SK-N-SH (cell line): ENCODE measurements around the gene KRT6A.

ENCODE experiments used
- EP300 ChIP-seq, 2 experiments: IDR thresholded peaks; 2 replicates each; pipeline versions ENCODE4 v1.4.0 to v1.6.1; 2012; ENCODE audit warnings: borderline replicate concordance in 1 of 2, low read depth in 1 of 2, low read length in 1 of 2
- EZH2phosphoT487 ChIP-seq: fragments of 200-600 bp; sonication (generic); IDR thresholded peaks from 2 replicates; pipeline ENCODE4 v1.6.1; 2017; ENCODE audit warnings: low read depth, mixed run types, mild to moderate bottlenecking, antibody characterized with exemption, moderate library complexity, borderline replicate concordance
- FOXM1 ChIP-seq: IDR thresholded peaks from 2 replicates; pipeline ENCODE4 v1.4.0; 2012; ENCODE audit warnings: low read depth, mild to moderate bottlenecking
- POLR2AphosphoS5 ChIP-seq: IDR thresholded peaks from 2 replicates; pipeline ENCODE4 v1.6.1; 2012; ENCODE audit warnings: low read depth, low read length
- TAF1 ChIP-seq: IDR thresholded peaks from 2 replicates; pipeline ENCODE4 v1.6.1; 2012; ENCODE audit warnings: low read depth, mild to moderate bottlenecking, low read length, moderate library complexity, borderline replicate concordance
- TCF12 ChIP-seq: IDR thresholded peaks from 2 replicates; pipeline ENCODE4 v1.4.0; 2012
- TEAD4 ChIP-seq: IDR thresholded peaks from 2 replicates; pipeline ENCODE4 v1.4.0; 2012; ENCODE audit warnings: mild to moderate bottlenecking, borderline replicate concordance; ENCODE audit not compliant: insufficient read depth
- TF ChIP-seq, protein P1 (sequence below): fragments of 200-600 bp; sonication (generic); IDR thresholded peaks from 2 replicates; pipeline ENCODE4 v1.6.1; 2017; ENCODE audit warnings: antibody characterized with exemption, mild to moderate bottlenecking, moderate library complexity
- TF ChIP-seq, protein P2 (sequence below): IDR thresholded peaks from 2 replicates; pipeline ENCODE4 v1.6.1; 2012; ENCODE audit warnings: mild to moderate bottlenecking, low read depth, low read length, moderate library complexity

- no peak for TF ChIP-seq EP300 (IDR thresholded peaks at IDR 0.05; ENCODE audit: borderline replicate concordance in 1 of 2, low read depth in 1 of 2, low read length in 1 of 2)
- TF ChIP-seq, protein P1, sequence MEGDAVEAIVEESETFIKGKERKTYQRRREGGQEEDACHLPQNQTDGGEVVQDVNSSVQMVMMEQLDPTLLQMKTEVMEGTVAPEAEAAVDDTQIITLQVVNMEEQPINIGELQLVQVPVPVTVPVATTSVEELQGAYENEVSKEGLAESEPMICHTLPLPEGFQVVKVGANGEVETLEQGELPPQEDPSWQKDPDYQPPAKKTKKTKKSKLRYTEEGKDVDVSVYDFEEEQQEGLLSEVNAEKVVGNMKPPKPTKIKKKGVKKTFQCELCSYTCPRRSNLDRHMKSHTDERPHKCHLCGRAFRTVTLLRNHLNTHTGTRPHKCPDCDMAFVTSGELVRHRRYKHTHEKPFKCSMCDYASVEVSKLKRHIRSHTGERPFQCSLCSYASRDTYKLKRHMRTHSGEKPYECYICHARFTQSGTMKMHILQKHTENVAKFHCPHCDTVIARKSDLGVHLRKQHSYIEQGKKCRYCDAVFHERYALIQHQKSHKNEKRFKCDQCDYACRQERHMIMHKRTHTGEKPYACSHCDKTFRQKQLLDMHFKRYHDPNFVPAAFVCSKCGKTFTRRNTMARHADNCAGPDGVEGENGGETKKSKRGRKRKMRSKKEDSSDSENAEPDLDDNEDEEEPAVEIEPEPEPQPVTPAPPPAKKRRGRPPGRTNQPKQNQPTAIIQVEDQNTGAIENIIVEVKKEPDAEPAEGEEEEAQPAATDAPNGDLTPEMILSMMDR = no peak
- TF ChIP-seq, protein P2, sequence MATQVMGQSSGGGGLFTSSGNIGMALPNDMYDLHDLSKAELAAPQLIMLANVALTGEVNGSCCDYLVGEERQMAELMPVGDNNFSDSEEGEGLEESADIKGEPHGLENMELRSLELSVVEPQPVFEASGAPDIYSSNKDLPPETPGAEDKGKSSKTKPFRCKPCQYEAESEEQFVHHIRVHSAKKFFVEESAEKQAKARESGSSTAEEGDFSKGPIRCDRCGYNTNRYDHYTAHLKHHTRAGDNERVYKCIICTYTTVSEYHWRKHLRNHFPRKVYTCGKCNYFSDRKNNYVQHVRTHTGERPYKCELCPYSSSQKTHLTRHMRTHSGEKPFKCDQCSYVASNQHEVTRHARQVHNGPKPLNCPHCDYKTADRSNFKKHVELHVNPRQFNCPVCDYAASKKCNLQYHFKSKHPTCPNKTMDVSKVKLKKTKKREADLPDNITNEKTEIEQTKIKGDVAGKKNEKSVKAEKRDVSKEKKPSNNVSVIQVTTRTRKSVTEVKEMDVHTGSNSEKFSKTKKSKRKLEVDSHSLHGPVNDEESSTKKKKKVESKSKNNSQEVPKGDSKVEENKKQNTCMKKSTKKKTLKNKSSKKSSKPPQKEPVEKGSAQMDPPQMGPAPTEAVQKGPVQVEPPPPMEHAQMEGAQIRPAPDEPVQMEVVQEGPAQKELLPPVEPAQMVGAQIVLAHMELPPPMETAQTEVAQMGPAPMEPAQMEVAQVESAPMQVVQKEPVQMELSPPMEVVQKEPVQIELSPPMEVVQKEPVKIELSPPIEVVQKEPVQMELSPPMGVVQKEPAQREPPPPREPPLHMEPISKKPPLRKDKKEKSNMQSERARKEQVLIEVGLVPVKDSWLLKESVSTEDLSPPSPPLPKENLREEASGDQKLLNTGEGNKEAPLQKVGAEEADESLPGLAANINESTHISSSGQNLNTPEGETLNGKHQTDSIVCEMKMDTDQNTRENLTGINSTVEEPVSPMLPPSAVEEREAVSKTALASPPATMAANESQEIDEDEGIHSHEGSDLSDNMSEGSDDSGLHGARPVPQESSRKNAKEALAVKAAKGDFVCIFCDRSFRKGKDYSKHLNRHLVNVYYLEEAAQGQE = no peak
- no peak for TF ChIP-seq POLR2AphosphoS5
- no peak for TF ChIP-seq FOXM1
- no peak for TF ChIP-seq TAF1
- TF ChIP-seq TCF12 = no peak
- no peak for TF ChIP-seq EZH2phosphoT487
- TF ChIP-seq TEAD4 = no peak
These were observed 46.6 kb downstream of the KRT6A start for GRCh38 chr12:52446367-52447045.
